WERI-Rb-1 (cell line): ENCODE measurements around the gene RPGRIP1L.
"Not testable (repeated sequence)": the region's sequence is repeated elsewhere in the genome, so short reads cannot be mapped to it uniquely, and the experiment has no call there.

Source experiments
- DNase-seq: peaks from one replicate; pipeline ENCODE4 v3.0.0-alpha.2; 2020
- H3K27ac ChIP-seq: fragments of 250-450 bp; sonication (Bioruptor Pico); 2 replicates; pipeline ENCODE4 v1.5.1; 2020; ENCODE audit warnings: mild to moderate bottlenecking, moderate library complexity
- H3K27me3 ChIP-seq: fragments of 250-450 bp; sonication (Bioruptor Pico); 2 replicates; pipeline ENCODE4 v1.5.1; 2021; ENCODE audit warnings: mild to moderate bottlenecking, low read depth, moderate library complexity; ENCODE audit not compliant: insufficient read depth, severe bottlenecking
- H3K36me3 ChIP-seq: fragments of 250-450 bp; sonication (Bioruptor Pico); 2 replicates; pipeline ENCODE4 v1.5.1; 2020; ENCODE audit warnings: mild to moderate bottlenecking, moderate library complexity
- H3K4me3 ChIP-seq: 2 replicates; pipeline ENCODE4 v1.5.1; 2011; ENCODE audit warnings: low read depth, mild to moderate bottlenecking, control low read depth, low read length
- H3K9me3 ChIP-seq: fragments of 250-450 bp; sonication (Bioruptor Pico); 2 replicates; pipeline ENCODE4 v1.5.1; 2021; ENCODE audit warnings: mild to moderate bottlenecking, moderate library complexity; ENCODE audit not compliant: severe bottlenecking
- CTCF ChIP-seq: IDR thresholded peaks from 2 replicates; pipeline ENCODE4 v1.5.1; 2011; ENCODE audit warnings: low read depth, mild to moderate bottlenecking, control low read depth, inconsistent platforms, low read length

The RPGRIP1L gene

DNA sequence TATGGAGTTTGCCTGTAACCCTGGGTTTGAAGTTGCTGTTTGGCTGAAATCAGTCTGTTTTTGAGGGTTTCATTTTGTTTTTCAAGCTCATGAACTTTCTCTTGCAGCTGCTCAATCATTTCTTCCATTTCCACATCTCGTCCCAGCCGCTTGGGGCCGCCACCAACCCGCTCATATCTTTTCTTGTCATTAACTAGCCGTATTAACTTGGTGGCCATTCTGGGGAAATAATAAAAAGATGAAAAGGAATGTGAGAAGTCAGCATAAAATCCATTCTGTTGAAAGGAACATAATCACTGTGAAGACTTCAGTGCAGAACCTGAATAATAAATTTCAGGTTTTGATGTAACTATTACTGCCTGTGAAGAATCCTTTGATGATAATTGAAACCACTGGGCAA, 11.5 kb downstream of the RPGRIP1L start:
- no peak for TF ChIP-seq CTCF
- Histone ChIP-seq H3K4me3 (no peak overlapping the region), H3K9me3 (no peaks in the 10 kb centered on the region), H3K36me3 (peaks cover 17% of the 10 kb centered on the region), H3K27me3 (no peaks in the 10 kb centered on the region), H3K27ac (no peak overlapping the region)
- DNase-seq, result no peak

DNA sequence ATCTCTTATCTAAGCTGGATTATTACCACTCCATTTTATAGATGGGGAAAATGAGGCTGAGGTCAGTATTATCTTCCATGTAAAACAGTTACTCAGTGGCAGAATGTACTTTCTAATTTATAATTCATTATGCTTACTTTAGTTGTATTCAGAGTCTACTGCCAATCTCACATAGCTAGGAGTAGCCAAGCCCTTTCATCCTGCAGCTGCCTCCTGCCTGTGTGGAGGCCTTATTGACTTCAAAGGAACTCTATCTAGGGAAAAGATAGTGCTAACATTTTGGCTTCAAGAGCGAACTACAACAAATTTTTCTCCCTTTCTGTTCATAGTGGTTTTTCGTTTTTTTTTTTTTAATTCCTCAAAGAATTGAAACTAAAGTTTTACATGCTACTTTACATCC, 12.9 kb downstream of the RPGRIP1L start:
- Histone ChIP-seq H3K27me3 (no peaks in the 10 kb centered on the region), H3K36me3 (peaks cover 21% of the 10 kb centered on the region), H3K4me3 (no peak overlapping the region), H3K9me3 (no peaks in the 10 kb centered on the region), H3K27ac (no peak overlapping the region)
- no peak for DNase-seq
- TF ChIP-seq CTCF, result no peak

GRCh38 chr16:53689636-53690035, 14.0 kb downstream of the RPGRIP1L start:
- H3K27me3 ChIP-seq, result no peaks in the 10 kb centered on the region
- H3K4me3 ChIP-seq, result no peak overlapping the region
- H3K36me3 ChIP-seq, result peaks cover 17% of the 10 kb centered on the region
- H3K27ac ChIP-seq, result no peak overlapping the region
- H3K9me3 ChIP-seq, result no peaks in the 10 kb centered on the region
- no peak for TF ChIP-seq CTCF
- no peak for DNase-seq

DNA sequence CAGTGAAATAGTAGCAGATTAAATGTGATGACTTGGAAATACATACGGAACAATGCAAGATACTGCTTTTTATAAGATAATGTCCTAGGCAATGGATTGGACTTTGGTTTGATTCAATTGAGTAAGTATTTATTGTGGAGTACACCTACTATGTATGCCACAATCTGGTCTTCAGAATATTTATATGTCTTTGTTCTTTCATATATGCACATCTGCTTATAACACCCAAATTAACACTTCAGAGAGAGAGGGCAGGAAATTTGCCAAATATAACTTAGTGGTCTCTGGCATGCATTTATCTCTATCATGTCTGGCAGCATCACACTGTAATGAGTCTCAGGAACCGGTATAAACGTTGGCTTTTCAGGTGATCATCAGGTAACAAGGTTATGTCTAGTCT, 16.9 kb downstream of the RPGRIP1L start:
- no peaks in the 10 kb centered on the region for H3K9me3 ChIP-seq
- no peak overlapping the region for H3K27ac ChIP-seq
- no peak for TF ChIP-seq CTCF
- no peak overlapping the region for H3K4me3 ChIP-seq
- DNase-seq, result no peak
- H3K27me3 ChIP-seq, result no peaks in the 10 kb centered on the region
- H3K36me3 ChIP-seq, result peaks cover 13% of the 10 kb centered on the region

- not testable (repeated sequence) for DNase-seq, H3K27me3 ChIP-seq, H3K9me3 ChIP-seq, H3K27ac ChIP-seq, H3K36me3 ChIP-seq, H3K4me3 ChIP-seq
Measured at GRCh38 chr16:53685334-53685733, 18.3 kb downstream of the RPGRIP1L start.

- Histone ChIP-seq H3K4me3 (no peak overlapping the region), H3K27ac (no peak overlapping the region), H3K27me3 (no peaks in the 10 kb centered on the region), H3K36me3 (peaks cover 5% of the 10 kb centered on the region), H3K9me3 (no peaks in the 10 kb centered on the region)
- TF ChIP-seq CTCF, result no peak
- DNase-seq, result no peak
Measured at GRCh38 chr16:53681354-53681753, 22.3 kb downstream of the RPGRIP1L start.
